H1 (cell line): ENCODE measurements around the gene ZNF212. TPM values are rescaled to one million over a fixed set of nuclear protein-coding genes. Genes with fewer than 3 reads are reported as not detected.

Experiments used
- CTCF ChIA-PET: fragments of 300-600 bp; sonication (Branson Sonifier 250); formaldehyde crosslinking; loops from one replicate; lab custom pipeline; 2021; ENCODE audit not compliant: partially characterized antibody; lab: Charles Lee
- POLR2A ChIA-PET: fragments of 300-600 bp; sonication (Branson Sonifier 250); formaldehyde crosslinking; loops from one replicate; lab custom pipeline; 2021; ENCODE audit warnings: inconsistent platforms; ENCODE audit not compliant: partially characterized antibody; lab: Charles Lee
- DNase-seq, 2 experiments: peaks; one replicate each; pipeline versions ENCODE4 v3.0.0 to v3.0.0-alpha.2; 2010 to 2022; ENCODE audit warnings: low spot score in 2 of 2, low read depth in 1 of 2, mixed read lengths in 1 of 2
- FAIRE-seq: peaks from 2 replicates; lab custom pipeline; 2011; peaks lifted over from hg19 to GRCh38; lab: Jason Lieb, UNC
- H2AFZ ChIP-seq: 2 replicates; pipeline ENCODE4 v1.8.1; 2012; ENCODE audit warnings: low read length, inconsistent platforms
- H2AK5ac ChIP-seq: 2 replicates; pipeline ENCODE4 v1.6.1; 2013; ENCODE audit warnings: low read depth, low read length
- H2BK120ac ChIP-seq: replicated peaks from 2 replicates; pipeline ENCODE3; 2013; ENCODE audit warnings: low read depth, low read length, inconsistent platforms
- H2BK12ac ChIP-seq: 2 replicates; pipeline ENCODE4 v1.6.1; 2013; ENCODE audit warnings: low read depth, low read length
- H2BK15ac ChIP-seq: 2 replicates; pipeline ENCODE4 v1.6.1; 2013; ENCODE audit warnings: low read length
- H2BK20ac ChIP-seq: 2 replicates; pipeline ENCODE4 v1.6.1; 2013; ENCODE audit warnings: low read length
- H2BK5ac ChIP-seq: 2 replicates; pipeline ENCODE4 v1.6.1; 2013; ENCODE audit warnings: low read depth, low read length
- H3K14ac ChIP-seq: 2 replicates; pipeline ENCODE4 v1.6.1; 2013; ENCODE audit warnings: inconsistent platforms; ENCODE audit not compliant: insufficient read length
- H3K18ac ChIP-seq: 2 replicates; pipeline ENCODE4 v1.6.1; 2013; ENCODE audit warnings: low read length; ENCODE audit errors: extremely low read depth
- H3K23ac ChIP-seq: 2 replicates; pipeline ENCODE4 v1.6.1; 2013; ENCODE audit warnings: inconsistent platforms; ENCODE audit not compliant: insufficient read length
- H3K23me2 ChIP-seq: 2 replicates; pipeline ENCODE4 v1.6.1; 2013; ENCODE audit warnings: low read depth, low read length
- H3K27ac ChIP-seq: 2 replicates; pipeline ENCODE4 v1.6.1; 2011; ENCODE audit warnings: low read depth, low read length, inconsistent platforms
- H3K27me3 ChIP-seq, 4 experiments: replicated peaks in 1 of 4; 1 replicate in 1 of 4; 2 replicates in 3 of 4; pipeline versions ENCODE4 v1.6.1 to v1.8.1; 2011 to 2013; ENCODE audit warnings: low read length in 3 of 4, mild to moderate bottlenecking in 3 of 4, inconsistent platforms in 2 of 4, mixed read lengths in 2 of 4, moderate library complexity in 1 of 4; ENCODE audit not compliant: control insufficient read depth in 3 of 4, insufficient read depth in 3 of 4; ENCODE audit errors: extremely low read depth in 1 of 4
- H3K36me3 ChIP-seq, 4 experiments: 2 replicates each; pipeline versions ENCODE4 v1.6.1 to v1.8.1; 2011 to 2013; ENCODE audit warnings: mild to moderate bottlenecking in 4 of 4, low read length in 3 of 4, moderate library complexity in 2 of 4, control low read depth in 1 of 4, inconsistent platforms in 1 of 4; ENCODE audit not compliant: insufficient read depth in 4 of 4, control insufficient read depth in 2 of 4
- H3K4ac ChIP-seq: replicated peaks from 2 replicates; pipeline ENCODE3; 2013; ENCODE audit warnings: low read length, low read depth, mixed read lengths, inconsistent platforms; ENCODE audit not compliant: insufficient read length
- H3K4me1 ChIP-seq, 4 experiments: replicated peaks in 1 of 4; 1 replicate in 1 of 4; 2 replicates in 3 of 4; pipeline versions ENCODE4 v1.6.1 to v1.8.1; 2011 to 2013; ENCODE audit warnings: low read length in 3 of 4, inconsistent platforms in 2 of 4, mixed read lengths in 1 of 4; ENCODE audit not compliant: insufficient read depth in 4 of 4, control insufficient read depth in 3 of 4
- H3K4me2 ChIP-seq, 2 experiments: 2 replicates each; pipeline versions ENCODE4 v1.6.1 to v1.8.1; 2011 to 2013; ENCODE audit warnings: low read depth in 2 of 2, low read length in 2 of 2, control low read depth in 1 of 2, inconsistent platforms in 1 of 2, mild to moderate bottlenecking in 1 of 2; ENCODE audit not compliant: insufficient read depth in 1 of 2
- H3K4me3 ChIP-seq, 4 experiments: fragments of 200-600, 300-600 bp in 1 of 4; sonication (generic), shearing (Covaris generic), sonication (Bioruptor Twin) in 1 of 4; 2 replicates each; pipeline versions ENCODE4 v1.5.1 to v1.8.1; 2011 to 2016; ENCODE audit warnings: low read length in 4 of 4, low read depth in 3 of 4, control low read depth in 2 of 4, inconsistent platforms in 2 of 4, mild to moderate bottlenecking in 2 of 4, mixed read lengths in 1 of 4, moderate library complexity in 1 of 4; ENCODE audit not compliant: insufficient read depth in 2 of 4; ENCODE audit errors: extremely low read depth in 1 of 4
- H3K56ac ChIP-seq: replicated peaks from 2 replicates; pipeline ENCODE3; 2013; ENCODE audit warnings: low read depth, mild to moderate bottlenecking, mixed read lengths, low read length, inconsistent platforms; ENCODE audit not compliant: insufficient read length
- H3K79me1 ChIP-seq: 2 replicates; pipeline ENCODE4 v1.6.1; 2013; ENCODE audit warnings: low read depth, low read length, control low read depth
- H3K79me2 ChIP-seq, 2 experiments: 2 replicates each; pipeline versions ENCODE4 v1.6.1 to v1.8.1; 2012 to 2013; ENCODE audit warnings: low read length in 2 of 2, mild to moderate bottlenecking in 2 of 2, inconsistent platforms in 1 of 2; ENCODE audit not compliant: insufficient read depth in 2 of 2, control insufficient read depth in 1 of 2
- H3K9ac ChIP-seq, 4 experiments: replicated peaks in 1 of 4; 1 replicate in 1 of 4; 2 replicates in 3 of 4; pipeline versions ENCODE4 v1.6.1 to v1.8.1; 2011 to 2013; ENCODE audit warnings: low read depth in 3 of 4, low read length in 3 of 4, control low read depth in 2 of 4, mild to moderate bottlenecking in 2 of 4, moderate library complexity in 2 of 4, inconsistent platforms in 1 of 4; ENCODE audit errors: extremely low read depth in 1 of 4
- H3K9me3 ChIP-seq, 2 experiments: 2 replicates each; pipeline versions ENCODE4 v1.6.1 to v1.8.1; 2012 to 2013; ENCODE audit warnings: mild to moderate bottlenecking in 2 of 2, moderate library complexity in 2 of 2, control low read depth in 1 of 2, inconsistent platforms in 1 of 2, low read depth in 1 of 2, low read length in 1 of 2, mixed read lengths in 1 of 2; ENCODE audit not compliant: insufficient read depth in 2 of 2
- H4K20me1 ChIP-seq, 2 experiments: replicated peaks in 1 of 2; 2 replicates each; pipeline versions ENCODE3 to v1.8.1; 2011 to 2013; ENCODE audit warnings: inconsistent platforms in 2 of 2, low read length in 2 of 2, mild to moderate bottlenecking in 1 of 2; ENCODE audit not compliant: insufficient read depth in 2 of 2, control insufficient read depth in 1 of 2
- H4K5ac ChIP-seq: 2 replicates; pipeline ENCODE4 v1.6.1; 2013; ENCODE audit warnings: low read length, low read depth, mixed read lengths, inconsistent platforms; ENCODE audit not compliant: insufficient read length
- H4K8ac ChIP-seq: 2 replicates; pipeline ENCODE4 v1.8.0; 2013; ENCODE audit warnings: mild to moderate bottlenecking, moderate library complexity, low read length, inconsistent platforms; ENCODE audit not compliant: insufficient read depth; ENCODE audit errors: extremely low read depth
- H4K91ac ChIP-seq: replicated peaks from 2 replicates; pipeline ENCODE3; 2013; ENCODE audit warnings: low read length, mixed read lengths, inconsistent platforms; ENCODE audit not compliant: insufficient read length
- ASH2L ChIP-seq: fragments of 200-600, 300-600 bp; sonication (generic); IDR thresholded peaks from one replicate; pipeline ENCODE4 v1.7.1; 2017; ENCODE audit warnings: low read length
- CEBPB ChIP-seq: IDR thresholded peaks from 2 replicates; pipeline ENCODE4 v1.6.1; 2012; ENCODE audit warnings: low read depth, low read length
- EZH2 ChIP-seq: fragments of 200-600 bp; sonication (generic); IDR thresholded peaks from 2 replicates; pipeline ENCODE4 v1.7.1; 2012; ENCODE audit warnings: low read depth, mild to moderate bottlenecking, moderate library complexity, low read length, inconsistent platforms; ENCODE audit not compliant: severe bottlenecking
- GTF2F1 ChIP-seq: IDR thresholded peaks from 2 replicates; pipeline ENCODE4 v1.6.1; 2012; ENCODE audit warnings: low read depth, low read length, improper control_type of control experiment, borderline replicate concordance
- KDM5A ChIP-seq: fragments of 200-600 bp; IDR thresholded peaks from 2 replicates; pipeline ENCODE4 v1.7.1; 2012; ENCODE audit warnings: mild to moderate bottlenecking, low read length, inconsistent platforms, mixed read lengths
- NRF1 ChIP-seq: IDR thresholded peaks from 2 replicates; pipeline ENCODE4 v1.6.1; 2011; ENCODE audit warnings: mild to moderate bottlenecking, low read depth, low read length, improper control_type of control experiment
- POLR2A ChIP-seq, 2 experiments: IDR thresholded peaks; 1 replicate in 1 of 2; 2 replicates in 1 of 2; pipeline ENCODE4 v1.6.1; 2011; ENCODE audit warnings: low read depth in 2 of 2, low read length in 2 of 2, mild to moderate bottlenecking in 2 of 2; ENCODE audit errors: control extremely low read depth in 1 of 2
- POLR2AphosphoS5 ChIP-seq: IDR thresholded peaks from 2 replicates; pipeline ENCODE4 v1.6.1; 2011; ENCODE audit warnings: low read depth, low read length
- RXRA ChIP-seq: IDR thresholded peaks from 2 replicates; pipeline ENCODE4 v1.6.1; 2011; ENCODE audit warnings: low read depth, mild to moderate bottlenecking, low read length, moderate library complexity; ENCODE audit not compliant: insufficient read depth
- SP1 ChIP-seq: IDR thresholded peaks from 2 replicates; pipeline ENCODE4 v1.6.1; 2011; ENCODE audit warnings: low read depth, low read length
- TAF1 ChIP-seq: IDR thresholded peaks from 2 replicates; pipeline ENCODE4 v1.6.1; 2011; ENCODE audit warnings: mild to moderate bottlenecking, low read depth, low read length
- TAF7 ChIP-seq: optimal IDR thresholded peaks from 2 replicates; pipeline ENCODE3; 2011; ENCODE audit warnings: low read depth, mild to moderate bottlenecking, inconsistent platforms, low read length, moderate library complexity, borderline replicate concordance
- TBP ChIP-seq: IDR thresholded peaks from 2 replicates; pipeline ENCODE4 v1.6.1; 2011; ENCODE audit warnings: low read depth, low read length, improper control_type of control experiment
- YY1 ChIP-seq: IDR thresholded peaks from 2 replicates; pipeline ENCODE4 v1.6.1; 2011; ENCODE audit warnings: low read depth, mild to moderate bottlenecking, low read length
- ZNF274 ChIP-seq: IDR thresholded peaks from 2 replicates; pipeline ENCODE4 v1.7.0; 2012; ENCODE audit warnings: low read length, borderline replicate concordance; ENCODE audit errors: extremely low read depth
- WGBS, 2 experiments: shearing (Covaris generic) in 1 of 2; methylation state at CpG; one replicate each; pipeline versions ENCODE4 v1.1.6 to v1.1.7; 2013 to 2015; ENCODE audit warnings: low lambda C conversion rate in 2 of 2, mixed read lengths in 2 of 2, inconsistent platforms in 1 of 2, low coverage in 1 of 2, missing lambda C conversion rate in 1 of 2; ENCODE audit not compliant: insufficient replicate concordance in 2 of 2, insufficient coverage in 1 of 2, insufficient read length in 1 of 2; ENCODE audit errors: extremely low coverage in 1 of 2, missing lambda C conversion rate in 1 of 2; 5-methylcytosine and 5-hydroxymethylcytosine counted together
- polyA plus RNA-seq, 7 experiments: library from polyadenylated mRNA; depleted of rRNA in 3 of 7; stranded (reverse) in 5 of 7; unstranded in 2 of 7; fragments of >200 nt in 5 of 7; fragments of 200-250 nt in 2 of 7; gene quantifications; 1 replicate in 5 of 7; 2 replicates in 1 of 7; 4 replicates in 1 of 7; pipeline versions ENCODE4 v1.2.1 to v1.2.3, GENCODE V29; 2011 to 2013; ENCODE audit warnings: missing spikeins in 2 of 7, mixed read lengths in 2 of 7
- total RNA-seq: library from RNA; stranded (reverse); fragmentation: NEBNext Ultra II Directional; extraction: Animal tissue kit (Norgen Biotek cat#: 25700); gene quantifications from 2 replicates; pipeline ENCODE4 v1.2.1, GENCODE V29; 2021

ZNF212 gene
- total and polyA plus RNA-seq, 2 of the 8 experiments (the other 6 are each of a cell fraction or from before 2014, with no cell fraction given), result 6.7 to 19.3 TPM

- H4K91ac ChIP-seq, result no peak overlapping the region
- H3K27me3 ChIP-seq, result no peaks in the 10 kb centered on the region
- H3K23me2 ChIP-seq, result no peaks in the 10 kb centered on the region
- no peak overlapping the region for H2BK12ac ChIP-seq
- H3K23ac ChIP-seq, result no peak overlapping the region
- no peak overlapping the region for H2BK20ac ChIP-seq
- no peaks in the 10 kb centered on the region for H3K36me3 ChIP-seq
- peaks cover 0 to 3% (median 0%) of the 10 kb centered on the region in 4 experiments; a peak in 1 of 7 replicates for H3K4me1 ChIP-seq
- FAIRE-seq (no peak), DNase-seq (no peak)
- H3K4me2 ChIP-seq, result no peak overlapping the region
- no peak overlapping the region for H3K27ac ChIP-seq
- H3K9ac ChIP-seq, result no peak overlapping the region
- no peak overlapping the region for H4K8ac ChIP-seq
- no peak overlapping the region for H4K5ac ChIP-seq
- H2BK120ac ChIP-seq, result no peak overlapping the region
- no peak overlapping the region for H3K4me3 ChIP-seq
- H2AFZ ChIP-seq, result no peak overlapping the region
- no peak overlapping the region for H3K18ac ChIP-seq
- no peaks in the 10 kb centered on the region for H4K20me1 ChIP-seq
- no peak overlapping the region for H2BK15ac ChIP-seq
- no peak overlapping the region for H3K56ac ChIP-seq
- H3K79me2 ChIP-seq, result no peaks in the 10 kb centered on the region
- H3K4ac ChIP-seq, result no peak overlapping the region
- POLR2A ChIA-PET, result interaction anchor here (1.0 kb wide), 1 partner anchor 8 kb away, joined by 3 read pairs; no protein-coding TSS in a partner anchor
- H3K14ac ChIP-seq, result no peak overlapping the region
- no peak overlapping the region for H2BK5ac ChIP-seq
- no peaks in the 10 kb centered on the region; the same call in 1 of the 2 replicates for H3K79me1 ChIP-seq
- H3K9me3 ChIP-seq, result no peaks in the 10 kb centered on the region
- H2AK5ac ChIP-seq, result no peak overlapping the region
- CTCF ChIA-PET, result interaction anchor here (1.1 to 3.6 kb wide), 8 partner anchors 8 to 205 kb away, joined by 3 to 17 read pairs (median 8); partner anchors contain the start of gene ZNF783
- 93% methylated on average over 16 of the region's 16 CpGs; no CpG with 5 or more reads in 1 of the 2 experiments for WGBS, 2 experiments
- TF ChIP-seq POLR2AphosphoS5 (no peak), ZNF274 (no peak), EZH2 (no peak), POLR2A (IDR thresholded peaks at IDR 0.05; ENCODE audit: control extremely low read depth in 1 of 2, low read depth in 2 of 2, low read length in 2 of 2) (no peak), ASH2L (no peak), CEBPB (no peak), GTF2F1 (no peak), RXRA (no peak), TBP (no peak), YY1 (no peak), SP1 (no peak), KDM5A (no peak), TAF1 (no peak), TAF7 (no peak), NRF1 (no peak)
Observed at GRCh38 chr7:149291781-149292461, 52.5 kb downstream of the ZNF212 start.
